ENCODE results near the gene IMPA2.
"Not testable (repeated sequence)": the region's sequence is repeated elsewhere in the genome, so short reads cannot be mapped to it uniquely, and the experiment has no call there.

The IMPA2 gene

DNA sequence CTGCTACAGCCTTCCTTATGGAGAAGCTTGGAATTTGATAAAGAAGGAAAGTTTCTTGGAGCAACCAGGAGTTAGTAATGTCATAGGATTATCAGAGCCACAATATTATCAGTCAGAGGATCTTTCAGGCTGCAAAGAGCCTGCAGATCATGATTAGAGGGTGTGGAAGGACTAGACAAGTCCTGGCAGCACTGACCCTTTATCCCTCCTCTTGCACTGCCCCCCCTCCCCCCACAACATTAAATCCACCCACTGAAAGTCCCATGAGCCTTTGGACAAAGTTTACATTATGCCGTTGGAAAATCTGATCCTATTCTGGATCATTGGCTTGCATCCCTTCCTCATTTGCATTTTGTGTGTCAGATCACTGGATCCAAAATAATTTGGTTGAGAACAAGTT, 18.7 kb upstream of the IMPA2 start:
- DNase-seq (ENCODE audit: low read depth), result no peak

GRCh38 chr18:11963991-11964484, 17.3 kb upstream of the IMPA2 start:
- no peak for DNase-seq (ENCODE audit: low read depth)

DNA sequence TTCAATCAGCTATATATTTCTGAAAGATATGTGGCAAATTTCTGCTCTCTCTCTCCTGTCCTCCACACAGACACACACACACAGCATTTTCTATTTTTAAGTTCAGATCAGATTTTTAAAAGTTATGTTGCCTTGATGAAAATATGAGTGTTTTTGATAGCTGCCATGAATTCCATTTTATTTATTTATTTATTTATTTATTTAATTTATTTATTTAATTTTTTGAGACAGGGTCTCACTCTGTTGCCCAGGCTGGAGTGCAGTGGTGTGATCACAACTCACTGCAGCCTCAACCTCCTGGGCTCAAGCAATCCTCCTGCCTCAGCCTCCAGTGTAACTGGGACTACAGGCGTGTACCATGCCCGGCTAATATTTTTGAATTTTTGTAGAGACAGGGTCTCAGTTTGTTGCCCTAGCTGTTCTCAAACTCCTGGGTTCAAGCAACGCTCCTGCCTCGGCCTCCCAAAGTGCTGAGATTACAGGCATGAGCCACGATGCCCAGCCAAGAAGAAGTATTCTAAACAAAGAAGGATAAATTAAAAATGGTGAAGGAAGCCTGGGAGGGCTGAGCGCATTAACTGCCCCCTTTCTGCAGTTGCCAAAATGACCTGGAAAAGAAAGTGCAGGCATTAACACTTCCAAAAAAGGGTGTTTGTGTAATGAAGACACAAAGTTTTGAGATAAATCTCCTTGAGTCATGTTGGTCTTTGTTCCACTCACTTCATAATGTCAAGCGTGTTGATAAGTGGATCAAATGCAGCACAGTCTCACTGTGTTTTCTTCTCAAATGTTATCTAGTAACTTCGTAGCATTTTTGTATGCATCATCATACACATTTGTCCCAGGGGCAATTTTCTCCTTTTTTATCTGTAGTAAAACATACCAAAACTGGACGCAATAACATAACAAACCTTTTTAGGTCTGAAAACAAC, 11.1 kb upstream of the IMPA2 start:
- no peak for DNase-seq (ENCODE audit: low read depth)

DNA sequence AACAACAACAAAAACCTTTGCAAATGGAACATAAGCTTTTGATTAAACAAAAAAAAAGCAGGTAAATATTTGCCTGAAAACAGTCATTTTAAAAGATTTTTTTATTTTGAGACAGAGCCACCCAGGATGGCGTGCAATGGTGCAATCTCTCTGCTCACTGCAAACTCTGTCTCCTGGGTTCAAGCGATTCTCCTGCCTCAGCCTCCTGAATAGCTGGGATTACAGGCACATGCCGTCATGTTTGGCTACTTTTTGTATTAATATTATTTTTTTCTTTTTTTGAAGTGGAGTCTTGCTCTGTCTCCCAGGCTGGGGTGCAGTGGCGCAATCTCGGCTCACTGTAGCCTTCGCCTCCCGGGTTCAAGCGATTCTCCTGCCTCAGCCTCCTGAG, 10.5 kb upstream of the IMPA2 start:
- not testable (repeated sequence) for DNase-seq (ENCODE audit: low read depth)

DNA sequence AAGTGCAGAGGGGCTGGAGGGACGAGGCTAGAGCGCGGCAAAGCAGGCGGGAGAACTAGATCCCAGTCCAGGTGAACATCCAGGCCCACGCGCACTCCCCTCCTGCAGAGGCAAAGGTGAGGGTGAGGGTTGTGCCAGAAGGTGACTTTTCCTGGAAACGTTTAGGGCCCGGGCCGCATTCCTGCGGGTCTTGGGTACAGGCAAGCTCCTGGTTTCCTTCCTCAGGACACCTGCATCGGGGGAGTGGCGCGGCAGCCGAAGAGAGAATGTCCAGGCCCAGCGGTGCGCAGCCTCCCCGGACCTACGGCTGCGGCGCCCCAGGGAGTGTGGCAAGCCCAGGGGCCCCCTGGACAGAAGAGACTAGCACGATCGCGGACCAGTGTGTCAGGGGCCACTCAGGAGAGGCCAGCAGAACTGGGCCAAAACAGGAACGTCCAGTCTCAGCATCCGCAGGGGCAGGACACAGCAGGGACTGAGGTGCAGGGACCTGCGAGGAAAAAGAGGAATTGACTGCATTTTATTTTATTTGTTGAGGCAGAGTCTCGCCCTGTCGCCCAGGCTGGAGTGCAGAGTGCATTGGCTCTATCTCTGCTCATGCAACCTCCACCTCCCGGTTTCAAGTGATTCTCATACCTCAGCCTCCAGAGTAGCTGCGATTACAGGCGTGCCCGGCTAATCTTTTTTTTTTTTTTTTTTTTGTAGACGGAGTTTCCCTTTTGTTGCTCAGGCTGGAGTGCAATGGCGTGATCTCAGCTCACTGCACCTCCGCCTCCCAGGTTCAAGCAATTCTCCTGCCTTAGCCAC, 8.7 kb upstream of the IMPA2 start:
- no peak for DNase-seq (ENCODE audit: low read depth)

DNA sequence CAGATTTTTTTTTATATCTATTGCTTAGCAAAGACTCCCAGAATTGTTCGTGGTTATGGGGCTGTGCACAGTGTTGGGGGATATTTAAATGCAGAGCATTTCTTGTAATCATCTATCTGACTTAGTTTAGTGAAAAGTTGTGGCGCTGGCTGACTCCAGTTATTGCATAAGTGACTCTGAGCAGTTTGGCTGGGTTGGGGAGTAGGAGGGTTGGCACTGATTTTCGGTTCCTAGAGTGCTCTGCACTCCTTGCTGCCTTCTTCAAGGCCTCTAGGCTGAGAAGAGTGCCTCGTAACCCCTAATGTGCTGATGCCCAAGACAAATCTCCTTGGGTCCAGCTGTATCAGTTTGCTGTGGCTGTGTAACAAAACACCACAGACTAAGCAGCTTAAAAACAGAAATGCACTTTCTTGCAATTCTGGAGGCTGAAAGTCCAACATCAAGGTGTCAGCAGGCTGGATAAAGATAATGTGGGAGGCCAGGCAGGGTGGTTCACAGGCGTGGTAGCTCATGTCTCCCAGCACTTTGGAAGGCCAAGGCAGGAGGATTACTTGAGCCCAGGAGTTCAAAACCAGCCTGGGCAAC, 6.5 kb upstream of the IMPA2 start:
- DNase-seq (ENCODE audit: low read depth), result no peak

- no peak for DNase-seq (ENCODE audit: low read depth)
These were observed 5.6 kb upstream of the IMPA2 start for GRCh38 chr18:11975723-11976122.

DNA sequence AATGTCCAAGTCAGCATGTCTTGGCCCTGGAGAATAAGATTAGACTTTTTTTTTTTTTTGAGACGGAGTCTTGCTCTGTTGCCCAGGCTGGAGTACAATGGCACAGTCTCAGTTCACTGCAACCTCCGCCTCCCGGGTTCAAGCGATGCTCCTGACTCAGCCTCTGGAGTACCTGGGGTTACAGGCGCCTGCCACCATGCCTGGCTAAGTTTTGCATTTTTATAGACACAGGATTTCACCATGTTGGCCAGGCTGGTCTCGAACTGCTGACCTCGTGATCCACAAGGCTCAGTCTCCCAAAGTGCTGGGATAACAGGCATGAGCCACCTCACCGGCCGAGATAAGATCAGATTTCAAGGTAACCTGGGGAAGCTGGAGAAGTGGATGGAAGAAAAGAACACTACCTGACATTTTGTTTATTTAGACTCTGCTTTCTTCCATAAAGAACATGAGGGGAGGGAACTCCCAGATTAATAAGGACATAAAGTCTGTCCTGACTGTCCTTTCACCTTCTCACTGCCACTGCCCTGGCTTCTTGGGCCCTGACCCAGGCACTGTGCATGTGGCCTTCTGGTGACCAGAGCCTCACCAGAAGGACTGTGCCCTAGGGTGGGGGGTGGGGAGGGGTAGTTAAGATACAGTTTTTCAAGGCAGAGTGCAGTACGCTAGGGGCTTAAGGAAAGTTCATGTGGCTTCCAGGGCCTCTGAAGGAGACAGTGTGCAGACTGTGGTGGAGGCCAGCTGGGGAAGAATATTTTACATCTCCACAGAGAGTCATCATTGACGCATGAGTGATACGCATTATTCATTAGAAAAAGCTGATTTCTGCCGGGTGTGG, 4.8 kb upstream of the IMPA2 start:
- no peak for DNase-seq (ENCODE audit: low read depth)

- DNase-seq (ENCODE audit: low read depth), result no peak
These were observed 4.2 kb upstream of the IMPA2 start for GRCh38 chr18:11977153-11977466.

- no peak for DNase-seq (ENCODE audit: low read depth)
These were observed 2.4 kb upstream of the IMPA2 start for GRCh38 chr18:11978956-11979355.

GRCh38 chr18:11980163-11980493, 1.2 kb upstream of the IMPA2 start:
- no peak for DNase-seq (ENCODE audit: low read depth)

DNA sequence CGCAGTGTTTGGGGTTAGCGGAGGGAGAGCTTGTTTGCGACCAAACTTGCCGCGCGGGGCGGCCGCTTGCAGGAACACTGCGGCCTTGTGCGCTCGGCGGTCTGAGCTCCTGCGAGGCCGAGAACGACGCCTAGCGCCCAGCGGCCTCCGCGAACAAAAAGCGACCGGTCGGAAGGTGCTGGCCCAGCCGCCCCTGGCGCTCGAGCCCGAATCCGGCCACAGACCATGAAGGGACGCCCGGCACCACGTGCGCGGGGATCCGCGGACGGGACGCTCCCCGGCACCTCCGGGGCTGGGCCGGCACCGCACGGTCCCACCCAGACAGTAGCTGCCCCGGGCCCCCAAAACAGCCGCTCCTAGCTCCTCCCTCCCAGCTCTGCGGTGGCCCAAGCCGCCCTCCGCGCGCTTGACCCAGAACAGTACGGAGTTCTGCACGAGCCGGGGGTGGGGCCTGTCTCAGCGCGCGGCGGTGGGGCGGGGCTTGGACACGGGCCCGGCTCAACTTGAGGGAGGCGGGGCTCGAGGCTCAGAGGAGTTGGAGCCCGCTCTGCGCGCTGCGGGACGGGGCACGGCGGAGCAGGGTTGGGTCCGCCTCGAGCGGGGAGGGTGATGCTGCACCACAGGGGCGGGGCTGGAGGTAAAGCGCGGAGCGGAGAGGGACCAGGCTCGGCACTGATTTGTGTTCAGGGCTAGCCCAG, 664 bp upstream of the IMPA2 start:
- peak; percentile 82 for DNase-seq (ENCODE audit: low read depth)

DNA sequence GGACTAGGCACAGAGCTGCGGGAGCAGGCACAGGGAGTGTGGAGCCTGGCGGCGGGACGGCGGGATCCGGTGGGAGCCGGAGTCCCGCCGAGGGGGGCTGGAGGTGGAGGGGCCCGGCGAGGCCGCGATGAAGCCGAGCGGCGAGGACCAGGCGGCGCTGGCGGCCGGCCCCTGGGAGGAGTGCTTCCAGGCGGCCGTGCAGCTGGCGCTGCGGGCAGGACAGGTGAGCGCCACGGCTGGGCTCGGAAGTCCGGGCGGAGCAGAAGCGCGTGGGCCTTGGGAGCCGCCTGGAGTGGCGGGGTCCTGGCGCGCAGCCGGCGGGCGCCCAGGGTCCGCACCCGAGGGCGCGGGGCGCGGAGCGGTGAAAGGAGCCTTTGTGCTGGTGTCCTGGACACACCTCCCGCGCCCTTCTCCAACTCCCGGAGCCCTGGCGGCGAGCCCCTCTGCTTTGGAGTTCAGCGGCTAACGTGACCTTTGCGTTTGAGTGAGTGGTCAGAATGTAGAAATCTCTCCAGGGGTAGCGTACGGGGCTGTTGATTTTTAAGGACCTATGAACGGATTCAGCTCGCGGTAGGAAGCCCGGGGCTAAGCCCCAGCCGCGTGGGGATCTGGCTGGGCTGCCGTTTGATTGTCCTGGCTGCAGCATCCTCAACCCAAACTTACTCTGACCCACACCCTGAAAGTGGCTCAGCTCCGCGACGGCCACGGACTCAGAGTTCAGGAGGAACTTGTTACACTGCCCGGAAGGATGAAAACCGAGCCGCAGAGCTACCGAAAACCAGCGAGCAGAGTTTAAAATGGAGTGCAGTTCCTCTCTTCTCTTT, 448 bp downstream of the IMPA2 start:
- DNase-seq (ENCODE audit: low read depth), result no peak

- DNase-seq (ENCODE audit: low read depth), result no peak
These were observed 1.7 kb downstream of the IMPA2 start for GRCh38 chr18:11982981-11983380.

DNA sequence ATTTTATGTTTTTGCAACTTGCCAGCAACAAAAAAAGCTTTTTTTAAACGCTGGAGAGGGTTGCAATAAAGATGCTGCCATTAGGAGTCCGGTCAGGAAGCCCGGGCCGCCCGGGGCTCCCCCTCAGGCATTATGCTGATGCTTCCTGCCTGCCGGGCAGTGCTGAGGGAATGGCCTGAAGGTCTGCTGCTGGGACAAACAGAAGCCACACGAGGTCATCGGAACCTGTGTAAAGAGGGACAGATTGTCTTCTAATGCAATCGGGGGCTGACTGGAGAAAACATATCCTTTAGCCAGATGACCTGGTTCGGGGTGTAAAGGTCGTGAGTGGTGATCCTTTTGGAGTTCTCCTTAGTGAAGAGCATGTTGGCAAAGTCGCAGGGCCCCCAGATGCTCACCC, 2.3 kb downstream of the IMPA2 start:
- no peak for DNase-seq (ENCODE audit: low read depth)

GRCh38 chr18:11984091-11984490, 2.8 kb downstream of the IMPA2 start:
- no peak for DNase-seq (ENCODE audit: low read depth)

DNA sequence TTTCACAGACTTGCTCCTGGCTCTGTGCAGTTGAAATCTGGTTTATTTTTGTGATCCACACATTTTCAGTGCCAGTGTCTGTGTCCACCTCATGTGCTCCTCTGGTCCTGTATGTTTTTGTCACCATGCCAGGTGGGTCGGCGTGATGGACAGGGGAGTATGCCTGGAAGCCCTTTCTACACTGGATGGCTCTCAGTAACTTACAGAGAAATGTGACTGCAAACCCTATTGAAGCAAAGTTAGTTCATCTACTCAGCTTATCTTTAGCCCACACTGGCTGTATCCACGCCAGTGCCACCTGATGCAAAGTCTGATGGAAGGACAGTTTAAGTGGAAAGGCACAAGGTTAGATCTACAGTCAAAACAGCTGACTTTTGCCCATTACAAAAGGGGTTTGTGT, 4.3 kb downstream of the IMPA2 start:
- no peak for DNase-seq (ENCODE audit: low read depth)

DNA sequence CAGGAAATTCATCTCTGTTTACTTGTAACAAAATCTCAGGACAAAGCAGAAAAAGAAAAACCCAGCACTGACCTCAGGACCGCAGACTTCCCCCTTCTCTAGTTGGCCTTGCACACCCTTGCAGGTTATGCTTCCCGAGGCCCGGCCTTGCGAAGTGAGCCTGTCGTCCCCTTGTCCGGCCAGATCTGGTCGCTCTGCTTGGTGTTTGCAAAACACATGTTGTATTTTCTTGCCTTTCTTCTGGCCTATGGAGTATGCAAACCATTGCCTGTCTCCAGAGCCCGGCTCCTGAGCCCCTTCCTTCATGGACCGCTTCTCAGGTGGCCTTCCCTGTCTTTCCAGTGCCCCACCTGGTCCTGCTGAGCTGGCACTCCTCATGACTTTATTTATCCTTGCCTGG, 4.8 kb downstream of the IMPA2 start:
- no peak for DNase-seq (ENCODE audit: low read depth)

- no peak for DNase-seq (ENCODE audit: low read depth)
These were observed 6.2 kb downstream of the IMPA2 start for GRCh38 chr18:11987527-11987926.

GRCh38 chr18:11989174-11989573, 7.9 kb downstream of the IMPA2 start:
- DNase-seq (ENCODE audit: low read depth), result no peak

DNA sequence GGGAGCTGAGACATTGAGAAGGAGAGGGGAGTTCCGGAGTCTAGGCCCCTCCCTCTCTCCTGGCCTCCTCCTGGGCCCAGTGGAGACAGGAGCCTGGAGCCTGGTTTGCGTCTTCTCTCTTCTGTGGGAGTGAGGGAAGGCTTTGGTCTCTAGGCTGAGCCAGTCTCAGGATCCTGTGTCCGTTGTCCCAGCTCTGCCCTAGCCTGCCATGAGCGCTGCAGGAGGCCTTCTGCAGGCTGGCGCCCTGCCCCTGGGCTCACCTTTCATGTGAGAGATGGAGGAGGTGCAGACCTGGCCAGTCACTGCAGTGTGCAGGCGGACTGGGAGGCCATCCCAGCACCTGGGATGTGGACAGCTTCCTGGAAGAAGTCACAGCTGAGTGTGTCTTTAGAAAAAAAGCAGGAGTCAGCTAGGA, 8.7 kb downstream of the IMPA2 start:
- no peak for DNase-seq (ENCODE audit: low read depth)

Measured in stimulated activated CD8-positive, alpha-beta memory T cell treated with anti-CD3 and anti-CD28 coated beads, Interleukin-15, amount 100 ng/mL, for 1 hour (primary cell).